NCI-H2029 (cell line): ENCODE measurements around the gene PAPSS2.

ENCODE experiments used
- DNase-seq: peaks from one replicate; lab custom pipeline; 2025; lab: John Stamatoyannopoulos, UW

Gene PAPSS2

GRCh38 chr10:87671139-87671815 is 11.6 kb downstream of the PAPSS2 start:
- no peak for DNase-seq

GRCh38 chr10:87672551-87672950 is 12.9 kb downstream of the PAPSS2 start:
- no peak for DNase-seq

- no peak for DNase-seq
These were observed 15.3 kb downstream of the PAPSS2 start for GRCh38 chr10:87674943-87675342.

- no peak for DNase-seq
These were observed 16.0 kb downstream of the PAPSS2 start for GRCh38 chr10:87675396-87676376.

- no peak for DNase-seq
These were observed 17.9 kb downstream of the PAPSS2 start for GRCh38 chr10:87677595-87677994.

- no peak for DNase-seq
These were observed 18.6 kb downstream of the PAPSS2 start for GRCh38 chr10:87678302-87678701.

GRCh38 chr10:87683356-87683755 is 23.7 kb downstream of the PAPSS2 start:
- no peak for DNase-seq

GRCh38 chr10:87684001-87684638 is 24.4 kb downstream of the PAPSS2 start:
- DNase-seq: no peak

GRCh38 chr10:87685832-87686574 is 26.3 kb downstream of the PAPSS2 start:
- DNase-seq: no peak

GRCh38 chr10:87691506-87692070 is 31.9 kb downstream of the PAPSS2 start:
- no peak for DNase-seq

GRCh38 chr10:87692956-87693484 is 33.3 kb downstream of the PAPSS2 start:
- no peak for DNase-seq

GRCh38 chr10:87694011-87694794 is 34.5 kb downstream of the PAPSS2 start:
- no peak for DNase-seq

- no peak for DNase-seq
These were observed 35.4 kb downstream of the PAPSS2 start for GRCh38 chr10:87695074-87695473.

GRCh38 chr10:87696922-87697745 is 37.5 kb downstream of the PAPSS2 start:
- DNase-seq: no peak

GRCh38 chr10:87700031-87700796 is 40.5 kb downstream of the PAPSS2 start:
- DNase-seq: no peak

GRCh38 chr10:87702260-87702972 is 42.7 kb downstream of the PAPSS2 start:
- DNase-seq: no peak

GRCh38 chr10:87702973-87703294 is 43.3 kb downstream of the PAPSS2 start:
- DNase-seq: no peak

- no peak for DNase-seq
These were observed 44.1 kb downstream of the PAPSS2 start for GRCh38 chr10:87703771-87704170.
